HEK293 (cell line): ENCODE results near the gene ADPRH.

Source experiments
- CTCF ChIA-PET: fragments of 350-600 bp; formaldehyde crosslinking; extraction: SDS; loops from one replicate; lab custom pipeline; 2021; ENCODE audit warnings: antibody characterized with exemption; lab: Yijun Ruan, JAX
- POLR2A ChIA-PET: fragments of 300-600 bp; formaldehyde crosslinking; extraction: SDS; loops from one replicate; lab custom pipeline; 2020; ENCODE audit warnings: antibody characterized with exemption, inconsistent platforms; lab: Yijun Ruan, JAX
- H3K27ac ChIP-seq: fragments of 200-500 bp; sonication (Bioruptor generic); 2 replicates; pipeline ENCODE4 v1.5.1; 2014; ENCODE audit warnings: low read depth, low read length, control low read depth, inconsistent platforms; ENCODE audit errors: extremely low read depth
- H3K36me3 ChIP-seq, 2 experiments: fragments of 200-500 bp in 1 of 2; sonication (Bioruptor generic) in 1 of 2; 1 replicate in 1 of 2; 2 replicates in 1 of 2; pipeline ENCODE4 v1.5.1; 2014 to 2017; ENCODE audit warnings: inconsistent platforms in 2 of 2, low read length in 2 of 2; ENCODE audit not compliant: control insufficient read depth in 2 of 2, insufficient read depth in 1 of 2
- H3K4me1 ChIP-seq: fragments of 200-500 bp; sonication (Bioruptor generic); 2 replicates; pipeline ENCODE4 v1.5.1; 2014; ENCODE audit warnings: mild to moderate bottlenecking, low read length, inconsistent platforms; ENCODE audit not compliant: control insufficient read depth, insufficient read depth
- H3K4me3 ChIP-seq: 2 replicates; pipeline ENCODE4 v1.5.1; 2011; ENCODE audit warnings: low read depth, mild to moderate bottlenecking, control low read depth, low read length, moderate library complexity
- H3K9me3 ChIP-seq: fragments of 200-500 bp; sonication (Bioruptor generic); 2 replicates; pipeline ENCODE4 v1.5.1; 2014; ENCODE audit warnings: low read depth, low read length, inconsistent platforms; ENCODE audit not compliant: control insufficient read depth, insufficient read depth
- GLI2 ChIP-seq: fragments of 450-650 bp; formaldehyde crosslinking; IDR thresholded peaks from 2 replicates; pipeline ENCODE4; 2017; ENCODE audit warnings: missing biosample characterization, missing genetic modification characterization, low read depth, borderline replicate concordance
- SCRT2 ChIP-seq: fragments of 450-650 bp; formaldehyde crosslinking; IDR thresholded peaks from 2 replicates; pipeline ENCODE4 v1.5.1; 2016; ENCODE audit warnings: missing biosample characterization, missing genetic modification characterization
- TCF7L2 ChIP-seq: IDR thresholded peaks from 2 replicates; pipeline ENCODE4 v1.6.1; 2011; ENCODE audit warnings: low read depth, mild to moderate bottlenecking, inconsistent platforms, low read length, moderate library complexity, borderline replicate concordance
- TRIM28 ChIP-seq: IDR thresholded peaks from 2 replicates; pipeline ENCODE4 v1.6.1; 2011; ENCODE audit warnings: low read length, control low read depth, borderline replicate concordance
- YY1 ChIP-seq: fragments of 450-650 bp; formaldehyde crosslinking; IDR thresholded peaks from 2 replicates; pipeline ENCODE4 v1.5.1; 2018; ENCODE audit warnings: missing biosample characterization, missing genetic modification characterization
- YY2 ChIP-seq: fragments of 450-650 bp; formaldehyde crosslinking; IDR thresholded peaks from 2 replicates; pipeline ENCODE4 v1.5.1; 2016; ENCODE audit warnings: missing biosample characterization, missing genetic modification characterization
- ZNF169 ChIP-seq: fragments of 450-650 bp; formaldehyde crosslinking; IDR thresholded peaks from 2 replicates; pipeline ENCODE4 v1.5.1; 2016; ENCODE audit warnings: missing biosample characterization, missing genetic modification characterization
- ZNF211 ChIP-seq: fragments of 450-650 bp; formaldehyde crosslinking; IDR thresholded peaks from 2 replicates; pipeline ENCODE4 v1.5.1; 2016; ENCODE audit warnings: low read depth, missing biosample characterization, missing genetic modification characterization
- ZNF404 ChIP-seq: fragments of 450-650 bp; formaldehyde crosslinking; IDR thresholded peaks from 2 replicates; pipeline ENCODE4 v1.5.1; 2017; ENCODE audit warnings: missing biosample characterization, missing genetic modification characterization
- ZNF571 ChIP-seq: fragments of 450-650 bp; formaldehyde crosslinking; IDR thresholded peaks from 2 replicates; pipeline ENCODE4 v1.5.0; 2017; ENCODE audit warnings: missing biosample characterization, missing genetic modification characterization
- ZNF664 ChIP-seq: fragments of 450-650 bp; formaldehyde crosslinking; IDR thresholded peaks from 2 replicates; pipeline ENCODE4 v1.5.1; 2016; ENCODE audit warnings: missing biosample characterization, missing genetic modification characterization
- TF ChIP-seq, protein P1 (sequence below): fragments of 450-650 bp; formaldehyde crosslinking; conservative IDR thresholded peaks from 2 replicates; pipeline ENCODE4 v1.5.1; 2016; ENCODE audit warnings: low read depth, missing biosample characterization, missing genetic modification characterization
- TF ChIP-seq, protein P2 (sequence below): fragments of 450-650 bp; formaldehyde crosslinking; IDR thresholded peaks from 2 replicates; pipeline ENCODE4 v1.5.1; 2016; ENCODE audit warnings: missing biosample characterization, missing genetic modification characterization
- TF ChIP-seq, protein P3 (sequence below): fragments of 450-650 bp; formaldehyde crosslinking; IDR thresholded peaks from 2 replicates; pipeline ENCODE4 v1.5.1; 2016; ENCODE audit warnings: missing biosample characterization, missing genetic modification characterization, borderline replicate concordance
- TF ChIP-seq, protein P4 (sequence below): fragments of 450-650 bp; formaldehyde crosslinking; IDR thresholded peaks from 2 replicates; pipeline ENCODE4 v1.5.1; 2017; ENCODE audit warnings: missing biosample characterization, missing genetic modification characterization

ADPRH gene

DNA sequence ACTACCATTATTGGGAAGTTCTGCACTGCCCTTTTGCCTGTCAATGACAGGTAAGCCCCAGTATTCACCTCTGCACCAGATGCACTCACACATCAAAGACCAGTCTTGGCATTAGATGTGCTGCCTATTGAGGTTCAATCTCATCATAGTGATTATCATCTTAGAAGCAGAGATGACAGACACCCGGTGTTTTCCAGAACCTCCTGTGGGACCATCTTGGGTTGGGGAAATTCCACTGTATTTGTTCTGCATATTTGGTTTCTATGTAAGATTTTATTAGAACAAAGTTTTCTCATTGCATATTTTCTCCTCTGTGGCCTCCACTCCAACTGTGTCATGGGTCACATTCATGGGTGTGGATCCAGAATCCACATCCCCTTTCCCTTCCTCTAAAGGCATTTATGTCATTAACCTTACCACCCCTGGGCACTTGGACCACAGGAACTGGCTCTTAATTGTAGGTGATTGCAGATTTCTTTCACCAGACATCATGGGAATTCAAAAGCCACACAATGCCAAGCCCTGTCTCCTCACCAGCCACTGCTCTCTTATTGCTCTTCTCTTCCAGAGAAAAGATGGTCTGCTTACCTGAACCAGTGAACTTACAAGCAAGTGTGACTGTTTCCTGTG is 49.6 kb downstream of the ADPRH start (continued):
- TF ChIP-seq, protein P1, sequence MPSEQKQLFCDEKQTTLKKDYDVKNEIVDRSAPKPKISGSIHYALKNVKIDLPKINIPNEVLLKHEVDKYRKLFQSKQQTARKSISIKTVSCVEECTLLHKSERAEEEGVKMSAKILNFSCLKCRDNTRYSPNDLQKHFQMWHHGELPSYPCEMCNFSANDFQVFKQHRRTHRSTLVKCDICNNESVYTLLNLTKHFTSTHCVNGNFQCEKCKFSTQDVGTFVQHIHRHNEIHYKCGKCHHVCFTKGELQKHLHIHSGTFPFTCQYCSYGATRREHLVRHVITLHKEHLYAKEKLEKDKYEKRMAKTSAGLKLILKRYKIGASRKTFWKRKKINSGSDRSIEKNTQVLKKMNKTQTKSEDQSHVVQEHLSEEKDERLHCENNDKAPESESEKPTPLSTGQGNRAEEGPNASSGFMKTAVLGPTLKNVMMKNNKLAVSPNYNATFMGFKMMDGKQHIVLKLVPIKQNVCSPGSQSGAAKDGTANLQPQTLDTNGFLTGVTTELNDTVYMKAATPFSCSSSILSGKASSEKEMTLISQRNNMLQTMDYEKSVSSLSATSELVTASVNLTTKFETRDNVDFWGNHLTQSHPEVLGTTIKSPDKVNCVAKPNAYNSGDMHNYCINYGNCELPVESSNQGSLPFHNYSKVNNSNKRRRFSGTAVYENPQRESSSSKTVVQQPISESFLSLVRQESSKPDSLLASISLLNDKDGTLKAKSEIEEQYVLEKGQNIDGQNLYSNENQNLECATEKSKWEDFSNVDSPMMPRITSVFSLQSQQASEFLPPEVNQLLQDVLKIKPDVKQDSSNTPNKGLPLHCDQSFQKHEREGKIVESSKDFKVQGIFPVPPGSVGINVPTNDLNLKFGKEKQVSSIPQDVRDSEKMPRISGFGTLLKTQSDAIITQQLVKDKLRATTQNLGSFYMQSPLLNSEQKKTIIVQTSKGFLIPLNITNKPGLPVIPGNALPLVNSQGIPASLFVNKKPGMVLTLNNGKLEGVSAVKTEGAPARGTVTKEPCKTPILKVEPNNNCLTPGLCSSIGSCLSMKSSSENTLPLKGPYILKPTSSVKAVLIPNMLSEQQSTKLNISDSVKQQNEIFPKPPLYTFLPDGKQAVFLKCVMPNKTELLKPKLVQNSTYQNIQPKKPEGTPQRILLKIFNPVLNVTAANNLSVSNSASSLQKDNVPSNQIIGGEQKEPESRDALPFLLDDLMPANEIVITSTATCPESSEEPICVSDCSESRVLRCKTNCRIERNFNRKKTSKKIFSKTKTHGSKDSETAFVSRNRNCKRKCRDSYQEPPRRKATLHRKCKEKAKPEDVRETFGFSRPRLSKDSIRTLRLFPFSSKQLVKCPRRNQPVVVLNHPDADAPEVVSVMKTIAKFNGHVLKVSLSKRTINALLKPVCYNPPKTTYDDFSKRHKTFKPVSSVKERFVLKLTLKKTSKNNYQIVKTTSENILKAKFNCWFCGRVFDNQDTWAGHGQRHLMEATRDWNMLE (tag by site-specific recombination) = no peak
- TF ChIP-seq, protein P2, sequence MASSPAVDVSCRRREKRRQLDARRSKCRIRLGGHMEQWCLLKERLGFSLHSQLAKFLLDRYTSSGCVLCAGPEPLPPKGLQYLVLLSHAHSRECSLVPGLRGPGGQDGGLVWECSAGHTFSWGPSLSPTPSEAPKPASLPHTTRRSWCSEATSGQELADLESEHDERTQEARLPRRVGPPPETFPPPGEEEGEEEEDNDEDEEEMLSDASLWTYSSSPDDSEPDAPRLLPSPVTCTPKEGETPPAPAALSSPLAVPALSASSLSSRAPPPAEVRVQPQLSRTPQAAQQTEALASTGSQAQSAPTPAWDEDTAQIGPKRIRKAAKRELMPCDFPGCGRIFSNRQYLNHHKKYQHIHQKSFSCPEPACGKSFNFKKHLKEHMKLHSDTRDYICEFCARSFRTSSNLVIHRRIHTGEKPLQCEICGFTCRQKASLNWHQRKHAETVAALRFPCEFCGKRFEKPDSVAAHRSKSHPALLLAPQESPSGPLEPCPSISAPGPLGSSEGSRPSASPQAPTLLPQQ (tag by site-specific recombination) = no peak
- TF ChIP-seq, protein P3, sequence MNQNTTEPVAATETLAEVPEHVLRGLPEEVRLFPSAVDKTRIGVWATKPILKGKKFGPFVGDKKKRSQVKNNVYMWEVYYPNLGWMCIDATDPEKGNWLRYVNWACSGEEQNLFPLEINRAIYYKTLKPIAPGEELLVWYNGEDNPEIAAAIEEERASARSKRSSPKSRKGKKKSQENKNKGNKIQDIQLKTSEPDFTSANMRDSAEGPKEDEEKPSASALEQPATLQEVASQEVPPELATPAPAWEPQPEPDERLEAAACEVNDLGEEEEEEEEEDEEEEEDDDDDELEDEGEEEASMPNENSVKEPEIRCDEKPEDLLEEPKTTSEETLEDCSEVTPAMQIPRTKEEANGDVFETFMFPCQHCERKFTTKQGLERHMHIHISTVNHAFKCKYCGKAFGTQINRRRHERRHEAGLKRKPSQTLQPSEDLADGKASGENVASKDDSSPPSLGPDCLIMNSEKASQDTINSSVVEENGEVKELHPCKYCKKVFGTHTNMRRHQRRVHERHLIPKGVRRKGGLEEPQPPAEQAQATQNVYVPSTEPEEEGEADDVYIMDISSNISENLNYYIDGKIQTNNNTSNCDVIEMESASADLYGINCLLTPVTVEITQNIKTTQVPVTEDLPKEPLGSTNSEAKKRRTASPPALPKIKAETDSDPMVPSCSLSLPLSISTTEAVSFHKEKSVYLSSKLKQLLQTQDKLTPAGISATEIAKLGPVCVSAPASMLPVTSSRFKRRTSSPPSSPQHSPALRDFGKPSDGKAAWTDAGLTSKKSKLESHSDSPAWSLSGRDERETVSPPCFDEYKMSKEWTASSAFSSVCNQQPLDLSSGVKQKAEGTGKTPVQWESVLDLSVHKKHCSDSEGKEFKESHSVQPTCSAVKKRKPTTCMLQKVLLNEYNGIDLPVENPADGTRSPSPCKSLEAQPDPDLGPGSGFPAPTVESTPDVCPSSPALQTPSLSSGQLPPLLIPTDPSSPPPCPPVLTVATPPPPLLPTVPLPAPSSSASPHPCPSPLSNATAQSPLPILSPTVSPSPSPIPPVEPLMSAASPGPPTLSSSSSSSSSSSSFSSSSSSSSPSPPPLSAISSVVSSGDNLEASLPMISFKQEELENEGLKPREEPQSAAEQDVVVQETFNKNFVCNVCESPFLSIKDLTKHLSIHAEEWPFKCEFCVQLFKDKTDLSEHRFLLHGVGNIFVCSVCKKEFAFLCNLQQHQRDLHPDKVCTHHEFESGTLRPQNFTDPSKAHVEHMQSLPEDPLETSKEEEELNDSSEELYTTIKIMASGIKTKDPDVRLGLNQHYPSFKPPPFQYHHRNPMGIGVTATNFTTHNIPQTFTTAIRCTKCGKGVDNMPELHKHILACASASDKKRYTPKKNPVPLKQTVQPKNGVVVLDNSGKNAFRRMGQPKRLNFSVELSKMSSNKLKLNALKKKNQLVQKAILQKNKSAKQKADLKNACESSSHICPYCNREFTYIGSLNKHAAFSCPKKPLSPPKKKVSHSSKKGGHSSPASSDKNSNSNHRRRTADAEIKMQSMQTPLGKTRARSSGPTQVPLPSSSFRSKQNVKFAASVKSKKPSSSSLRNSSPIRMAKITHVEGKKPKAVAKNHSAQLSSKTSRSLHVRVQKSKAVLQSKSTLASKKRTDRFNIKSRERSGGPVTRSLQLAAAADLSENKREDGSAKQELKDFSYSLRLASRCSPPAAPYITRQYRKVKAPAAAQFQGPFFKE (tag by site-specific recombination) = no peak
- TF ChIP-seq, protein P4, sequence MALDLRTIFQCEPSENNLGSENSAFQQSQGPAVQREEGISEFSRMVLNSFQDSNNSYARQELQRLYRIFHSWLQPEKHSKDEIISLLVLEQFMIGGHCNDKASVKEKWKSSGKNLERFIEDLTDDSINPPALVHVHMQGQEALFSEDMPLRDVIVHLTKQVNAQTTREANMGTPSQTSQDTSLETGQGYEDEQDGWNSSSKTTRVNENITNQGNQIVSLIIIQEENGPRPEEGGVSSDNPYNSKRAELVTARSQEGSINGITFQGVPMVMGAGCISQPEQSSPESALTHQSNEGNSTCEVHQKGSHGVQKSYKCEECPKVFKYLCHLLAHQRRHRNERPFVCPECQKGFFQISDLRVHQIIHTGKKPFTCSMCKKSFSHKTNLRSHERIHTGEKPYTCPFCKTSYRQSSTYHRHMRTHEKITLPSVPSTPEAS = no peak
- TF ChIP-seq ZNF571 (tag by site-specific recombination) = no peak

DNA sequence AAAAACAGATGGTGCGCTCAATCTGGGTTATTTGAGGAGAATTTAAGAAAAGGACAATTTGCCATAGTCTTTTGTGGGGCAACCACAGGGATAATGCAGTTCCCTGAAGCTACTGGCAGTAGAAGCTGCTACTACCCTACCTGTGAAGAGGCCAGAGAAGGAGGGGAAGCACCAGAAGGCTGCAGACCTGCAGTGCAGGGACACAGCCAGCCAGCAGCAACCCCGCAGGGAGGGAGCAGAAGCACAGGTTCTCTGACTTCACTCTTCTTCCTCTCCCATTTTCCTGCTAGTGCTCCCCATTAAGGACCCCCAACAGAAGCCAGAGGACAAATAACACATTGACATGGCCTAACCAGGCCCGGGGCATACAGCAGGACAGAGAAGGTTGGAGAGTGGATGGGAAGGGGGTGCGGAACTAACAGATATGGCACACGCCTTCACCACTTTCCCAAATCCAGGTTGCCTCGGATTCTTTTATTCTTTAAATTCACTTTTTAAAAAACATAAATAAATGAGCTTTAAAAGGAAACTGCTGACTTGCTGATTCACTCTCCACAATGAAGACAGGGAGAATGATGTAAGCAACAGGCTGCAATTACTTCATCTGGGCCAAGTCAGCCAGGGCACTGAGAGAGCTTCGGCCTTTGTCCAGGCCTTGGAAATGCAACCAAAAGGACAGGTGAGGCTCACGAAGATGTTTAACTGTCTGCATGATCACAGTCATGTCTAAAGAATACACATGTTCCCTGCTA is 51.0 kb downstream of the ADPRH start:
- Histone ChIP-seq H3K36me3 (no peaks in the 10 kb centered on the region), H3K27ac (no peak overlapping the region), H3K4me1 (no peaks in the 10 kb centered on the region), H3K4me3 (no peak overlapping the region), H3K9me3 (no peaks in the 10 kb centered on the region)
- ChIA-PET POLR2A (no interaction called here), CTCF (no interaction called here)
- TF ChIP-seq YY1 (tag by site-specific recombination) (no peak), TCF7L2 (no peak), ZNF169 (tag by site-specific recombination) (no peak), SCRT2 (tag by site-specific recombination) (peak; percentile 86), ZNF404 (tag by site-specific recombination) (no peak), GLI2 (tag by site-specific recombination) (no peak), ZNF664 (tag by site-specific recombination) (no peak), ZNF211 (tag by site-specific recombination) (no peak), TRIM28 (no peak), YY2 (tag by site-specific recombination) (no peak)
- TF ChIP-seq, protein P1 (tag by site-specific recombination) = peak; percentile 47
